RPMI8226 (cell line): ENCODE measurements around the gene CCDC167.
A peak's percentile ranks its signal among the peaks of the same experiment; 100 is the strongest.

Source experiments
- DNase-seq: peaks from one replicate; pipeline ENCODE4 v3.0.0-alpha.2; 2015

Gene CCDC167

GRCh38 chr6:37499433-37500293 lies at the start of gene CCDC167:
Gene CCDC167, minus strand, starts transcription at chr6:37499893. Its CDS starts 30 bp downstream, at chr6:37499863.
- peak; percentile 95 for DNase-seq

DNA sequence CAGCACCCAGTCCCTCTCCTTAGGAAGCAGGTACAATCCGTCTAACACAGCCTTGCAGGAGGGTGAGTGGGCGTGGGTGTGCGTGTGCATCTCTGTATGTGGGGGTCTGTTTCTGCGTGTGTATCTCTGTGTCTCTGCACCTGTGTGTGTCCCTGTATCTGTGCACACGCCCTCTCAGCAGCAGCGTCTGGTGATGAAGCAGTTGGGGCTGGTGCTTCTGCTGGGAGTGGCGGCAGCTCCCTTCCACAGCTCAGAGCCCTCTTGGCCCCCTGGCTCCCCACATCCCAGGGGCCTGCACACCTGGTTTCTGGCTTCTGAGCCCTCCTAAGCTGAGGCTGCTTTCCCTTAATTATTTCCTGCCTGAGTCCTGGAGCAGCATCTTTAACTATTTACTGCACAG lies 49.5 kb upstream of the CCDC167 start:
- DNase-seq: no peak

GRCh38 chr6:37548067-37548674 lies 48.5 kb upstream of the CCDC167 start:
- DNase-seq: no peak

GRCh38 chr6:37547564-37548061 lies 47.9 kb upstream of the CCDC167 start:
- DNase-seq: no peak

- DNase-seq: no peak
Observed at GRCh38 chr6:37546141-37546871, 46.6 kb upstream of the CCDC167 start.

GRCh38 chr6:37544530-37544929 lies 44.8 kb upstream of the CCDC167 start:
- no peak for DNase-seq

DNA sequence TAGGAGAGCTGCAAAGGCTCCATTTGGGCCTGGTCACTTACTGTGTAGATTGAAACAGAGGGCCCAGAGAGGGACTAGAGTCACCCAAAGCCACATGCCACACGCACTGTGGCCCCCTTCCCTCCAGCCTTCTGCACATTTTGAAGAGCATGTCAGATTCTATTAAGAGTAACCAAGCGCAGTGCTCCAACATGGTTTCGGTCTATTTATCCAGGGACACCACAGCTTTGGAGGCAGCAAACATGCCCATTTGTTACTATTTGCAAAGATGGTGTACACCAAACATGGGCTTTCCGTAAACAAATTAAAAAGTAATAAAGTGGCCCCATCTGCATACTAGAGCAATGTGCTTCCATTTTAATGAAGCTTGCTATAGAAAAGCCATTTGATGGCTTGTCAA lies 43.7 kb upstream of the CCDC167 start:
- DNase-seq: no peak

GRCh38 chr6:37541346-37541745 lies 41.7 kb upstream of the CCDC167 start:
- DNase-seq: no peak

- no peak for DNase-seq
Observed at GRCh38 chr6:37540390-37540789, 40.7 kb upstream of the CCDC167 start.

GRCh38 chr6:37540029-37540352 lies 40.3 kb upstream of the CCDC167 start:
- no peak for DNase-seq

- no peak for DNase-seq
Observed at GRCh38 chr6:37539171-37540028, 39.7 kb upstream of the CCDC167 start.

DNA sequence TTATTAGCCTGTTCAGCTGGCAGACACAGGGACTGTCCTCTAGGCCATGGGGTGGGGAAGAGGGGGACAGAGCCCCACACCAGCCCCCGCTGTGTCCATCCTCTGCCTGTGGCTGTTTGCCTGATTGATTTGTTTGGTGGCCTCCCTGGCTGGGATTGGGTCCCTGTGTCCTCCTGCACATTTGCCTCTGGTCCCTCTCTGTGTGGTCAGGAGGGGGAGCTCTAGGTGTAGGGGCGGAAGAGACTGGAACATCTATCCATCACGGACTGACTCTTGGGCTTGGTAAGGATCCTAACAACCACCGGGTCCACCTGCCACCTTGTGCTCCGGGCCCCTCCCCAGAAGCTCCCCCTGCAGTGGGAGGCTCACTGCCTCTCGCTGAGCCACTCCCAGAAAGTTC lies 38.4 kb upstream of the CCDC167 start:
- peak; percentile 48 for DNase-seq

- no peak for DNase-seq
Observed at GRCh38 chr6:37537548-37537947, 37.9 kb upstream of the CCDC167 start.

DNA sequence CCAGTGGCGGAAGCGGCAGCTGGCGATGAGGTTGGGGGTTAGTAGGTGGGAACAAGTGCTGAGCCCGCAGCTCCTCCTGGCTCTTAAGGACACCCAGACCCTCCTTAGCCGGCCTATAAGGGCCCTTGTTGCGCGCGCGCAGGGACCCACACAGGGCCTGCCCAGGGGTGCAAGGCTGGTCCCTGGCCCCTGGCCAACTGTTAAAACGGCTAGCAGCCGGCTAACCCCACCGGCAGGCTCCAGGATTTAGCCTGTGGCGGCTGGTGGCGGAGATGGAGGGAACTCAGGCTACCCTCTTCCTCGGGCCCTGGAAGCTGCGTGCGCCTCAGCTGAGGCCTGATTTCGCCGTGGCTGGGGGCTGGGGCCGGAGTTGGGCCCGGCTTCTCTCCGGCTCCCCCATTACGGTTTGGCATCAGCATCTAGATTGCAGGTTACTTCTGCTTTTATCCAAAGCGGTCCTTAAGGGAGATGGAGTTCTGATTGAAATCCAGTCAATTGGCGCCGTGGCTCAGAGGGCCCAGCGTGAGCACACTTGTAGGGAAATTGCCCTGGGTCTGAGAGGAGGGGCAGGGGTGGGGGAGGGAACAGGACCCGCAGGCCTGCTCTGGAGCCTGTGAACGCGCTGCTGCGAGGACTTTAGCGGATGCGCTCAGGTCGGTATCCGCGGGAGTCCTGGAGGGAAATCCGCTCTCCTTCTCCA lies 36.9 kb upstream of the CCDC167 start:
- no peak for DNase-seq

DNA sequence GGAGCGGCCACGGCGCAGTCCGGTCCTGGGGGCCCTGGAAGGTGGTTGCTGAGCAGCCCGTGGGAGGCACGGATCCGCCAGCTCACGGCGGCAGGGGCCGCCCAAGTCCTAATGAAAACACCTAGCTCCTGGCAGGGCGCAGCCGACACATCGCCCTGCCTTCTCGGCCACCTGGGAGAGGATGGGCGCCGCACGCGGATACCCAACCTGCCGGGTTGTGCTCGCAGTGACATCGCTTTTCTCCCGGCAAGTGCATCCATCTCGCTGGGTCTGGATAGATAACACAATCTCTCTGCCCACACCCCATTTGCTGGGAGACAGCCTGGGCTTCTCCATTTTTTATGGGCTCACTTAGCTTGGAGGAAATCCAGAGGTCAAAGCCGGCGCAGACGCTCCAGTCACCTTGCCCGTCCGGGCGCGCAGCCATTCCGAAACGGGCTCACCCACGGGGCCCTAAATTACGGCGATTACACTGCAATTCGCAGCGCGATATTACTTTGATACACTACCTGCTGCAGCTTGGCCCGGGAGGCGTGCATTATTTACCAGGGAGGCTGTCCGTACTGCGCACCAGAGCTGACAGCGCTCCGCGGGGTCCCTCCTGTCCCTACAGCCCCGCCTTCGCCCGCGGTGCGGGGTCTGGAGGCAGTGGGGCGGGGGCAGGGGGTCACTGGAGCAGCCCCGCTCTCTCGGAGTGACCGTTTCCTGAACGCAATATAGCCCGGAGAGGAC lies 36.2 kb upstream of the CCDC167 start:
- DNase-seq: peak; percentile 25

- no peak for DNase-seq
Observed at GRCh38 chr6:37535428-37535758, 35.7 kb upstream of the CCDC167 start.

GRCh38 chr6:37534893-37535292 lies 35.2 kb upstream of the CCDC167 start:
- no peak for DNase-seq

DNA sequence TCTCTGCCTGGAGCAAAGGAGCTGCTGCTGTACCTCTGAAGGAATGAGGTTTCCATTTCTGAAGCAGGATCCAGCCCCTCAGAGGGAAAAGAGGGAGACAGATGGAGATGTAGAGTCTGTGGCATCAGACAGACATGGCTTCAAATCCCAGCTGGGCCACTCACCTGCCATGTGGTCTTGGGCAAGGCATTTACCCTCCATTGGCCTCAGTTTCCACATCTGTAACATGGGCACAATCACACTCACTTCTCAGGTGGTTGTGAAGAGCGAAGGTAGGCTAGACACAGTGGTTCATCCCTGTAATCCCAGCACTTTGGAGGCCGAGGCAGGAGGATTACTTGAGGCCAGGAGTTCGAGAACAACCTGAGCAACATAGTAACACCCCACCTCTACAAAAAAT lies 32.4 kb upstream of the CCDC167 start:
- DNase-seq: no peak

- DNase-seq: no peak
Observed at GRCh38 chr6:37531437-37532036, 31.8 kb upstream of the CCDC167 start.

GRCh38 chr6:37531026-37531425 lies 31.3 kb upstream of the CCDC167 start:
- no peak for DNase-seq

GRCh38 chr6:37530297-37530696 lies 30.6 kb upstream of the CCDC167 start:
- no peak for DNase-seq
